DOHH2 (cell line): ENCODE data around the gene GDPD4.

Source experiments
- H3F3A ChIP-seq: fragments of 200-600 bp; sonication (generic), shearing (Covaris generic); 2 replicates; pipeline ENCODE4 v1.6.0; 2016; ENCODE audit warnings: antibody characterized with exemption, mild to moderate bottlenecking; ENCODE audit not compliant: control insufficient read depth, insufficient read depth
- H3K27ac ChIP-seq: fragments of 200-600 bp; sonication (generic); 2 replicates; pipeline ENCODE4 v1.5.1; 2014; ENCODE audit warnings: low read depth, mild to moderate bottlenecking, low read length, moderate library complexity
- H3K27me3 ChIP-seq: fragments of 200-600 bp; sonication (generic); 2 replicates; pipeline ENCODE4 v1.6.1; 2014; ENCODE audit warnings: mild to moderate bottlenecking, low read length, mixed read lengths; ENCODE audit not compliant: control insufficient read depth
- H3K36me3 ChIP-seq: fragments of 200-600 bp; sonication (generic); 2 replicates; pipeline ENCODE4 v1.6.1; 2014; ENCODE audit warnings: mild to moderate bottlenecking, low read length, moderate library complexity, mixed read lengths; ENCODE audit not compliant: control insufficient read depth
- H3K4me1 ChIP-seq: fragments of 200-600 bp; sonication (generic); 2 replicates; pipeline ENCODE4 v1.6.1; 2014; ENCODE audit warnings: mild to moderate bottlenecking, low read length, mixed read lengths; ENCODE audit not compliant: control insufficient read depth
- H3K4me2 ChIP-seq: fragments of 200-600 bp; sonication (generic); 2 replicates; pipeline ENCODE4 v1.6.0; 2014; ENCODE audit warnings: mild to moderate bottlenecking, low read length, moderate library complexity
- H3K4me3 ChIP-seq: fragments of 200-600 bp; sonication (generic); 2 replicates; pipeline ENCODE4 v1.5.1; 2014; ENCODE audit warnings: mild to moderate bottlenecking, low read length, mixed read lengths
- H3K79me2 ChIP-seq: fragments of 200-600 bp; sonication (generic); 2 replicates; pipeline ENCODE4 v1.6.1; 2014; ENCODE audit warnings: mild to moderate bottlenecking, low read length, mixed read lengths; ENCODE audit not compliant: control insufficient read depth
- H3K9me2 ChIP-seq: fragments of 200-600 bp; sonication (generic); replicated peaks from 2 replicates; pipeline ENCODE4 v1.6.1; 2014; ENCODE audit warnings: mild to moderate bottlenecking, low read length, mixed read lengths; ENCODE audit not compliant: control insufficient read depth
- H3K9me3 ChIP-seq: fragments of 200-600 bp; sonication (generic); 2 replicates; pipeline ENCODE4 v1.6.1; 2014; ENCODE audit warnings: antibody characterized with exemption, low read length, mixed read lengths; ENCODE audit not compliant: control insufficient read depth, insufficient read depth
- H4K20me1 ChIP-seq: fragments of 200-600 bp; sonication (generic); 2 replicates; pipeline ENCODE4 v1.6.0; 2014; ENCODE audit warnings: low read depth, mild to moderate bottlenecking, antibody characterized with exemption, low read length, moderate library complexity; ENCODE audit not compliant: control insufficient read depth, insufficient read depth
- EZH2phosphoT487 ChIP-seq: fragments of 200-600 bp; sonication (generic); IDR thresholded peaks from 2 replicates; pipeline ENCODE4 v1.6.1; 2017; ENCODE audit warnings: borderline replicate concordance, mild to moderate bottlenecking, antibody characterized with exemption, low read length, moderate library complexity, mixed read lengths
- TF ChIP-seq, protein P1 (sequence below): fragments of 200-600 bp; sonication (generic); IDR thresholded peaks from one replicate; pipeline ENCODE4 v1.5.1; 2014; ENCODE audit warnings: antibody characterized with exemption, mild to moderate bottlenecking, low read depth, low read length; ENCODE audit not compliant: poor library complexity, severe bottlenecking

GDPD4 gene

DNA sequence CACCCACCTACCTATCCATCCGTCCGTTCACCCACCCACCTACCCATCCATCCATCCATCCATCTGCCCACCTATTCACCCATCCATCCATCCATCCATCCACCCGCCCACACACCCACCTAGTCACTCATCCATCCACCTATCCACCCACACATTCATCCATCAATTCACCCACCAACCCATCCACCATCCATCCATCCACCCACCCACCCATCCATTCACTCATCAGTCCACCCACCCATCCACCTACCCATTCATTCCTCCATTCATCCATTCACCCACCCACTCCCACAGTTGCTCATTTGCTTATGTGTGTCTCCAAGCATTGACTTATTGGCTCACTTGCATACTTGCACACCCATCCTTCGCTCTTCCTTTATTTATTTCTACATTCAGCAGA lies 123.3 kb downstream of the GDPD4 start:
- TF ChIP-seq EZH2phosphoT487 = no peak
- TF ChIP-seq, protein P1, sequence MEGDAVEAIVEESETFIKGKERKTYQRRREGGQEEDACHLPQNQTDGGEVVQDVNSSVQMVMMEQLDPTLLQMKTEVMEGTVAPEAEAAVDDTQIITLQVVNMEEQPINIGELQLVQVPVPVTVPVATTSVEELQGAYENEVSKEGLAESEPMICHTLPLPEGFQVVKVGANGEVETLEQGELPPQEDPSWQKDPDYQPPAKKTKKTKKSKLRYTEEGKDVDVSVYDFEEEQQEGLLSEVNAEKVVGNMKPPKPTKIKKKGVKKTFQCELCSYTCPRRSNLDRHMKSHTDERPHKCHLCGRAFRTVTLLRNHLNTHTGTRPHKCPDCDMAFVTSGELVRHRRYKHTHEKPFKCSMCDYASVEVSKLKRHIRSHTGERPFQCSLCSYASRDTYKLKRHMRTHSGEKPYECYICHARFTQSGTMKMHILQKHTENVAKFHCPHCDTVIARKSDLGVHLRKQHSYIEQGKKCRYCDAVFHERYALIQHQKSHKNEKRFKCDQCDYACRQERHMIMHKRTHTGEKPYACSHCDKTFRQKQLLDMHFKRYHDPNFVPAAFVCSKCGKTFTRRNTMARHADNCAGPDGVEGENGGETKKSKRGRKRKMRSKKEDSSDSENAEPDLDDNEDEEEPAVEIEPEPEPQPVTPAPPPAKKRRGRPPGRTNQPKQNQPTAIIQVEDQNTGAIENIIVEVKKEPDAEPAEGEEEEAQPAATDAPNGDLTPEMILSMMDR = no peak
- H3K79me2 ChIP-seq = no peaks in the 10 kb centered on the region
- peaks cover 10% of the 10 kb centered on the region for H3K4me1 ChIP-seq
- H3K4me2 ChIP-seq = no peak overlapping the region
- H3K9me2 ChIP-seq = no peaks in the 10 kb centered on the region
- H3K27ac ChIP-seq = no peak overlapping the region
- no peak overlapping the region for H3K4me3 ChIP-seq
- no peaks in the 10 kb centered on the region for H3K36me3 ChIP-seq
- no peaks in the 10 kb centered on the region for H3K9me3 ChIP-seq
- no peaks in the 10 kb centered on the region for H3F3A ChIP-seq
- H3K27me3 ChIP-seq = no peaks in the 10 kb centered on the region
- no peaks in the 10 kb centered on the region for H4K20me1 ChIP-seq

DNA sequence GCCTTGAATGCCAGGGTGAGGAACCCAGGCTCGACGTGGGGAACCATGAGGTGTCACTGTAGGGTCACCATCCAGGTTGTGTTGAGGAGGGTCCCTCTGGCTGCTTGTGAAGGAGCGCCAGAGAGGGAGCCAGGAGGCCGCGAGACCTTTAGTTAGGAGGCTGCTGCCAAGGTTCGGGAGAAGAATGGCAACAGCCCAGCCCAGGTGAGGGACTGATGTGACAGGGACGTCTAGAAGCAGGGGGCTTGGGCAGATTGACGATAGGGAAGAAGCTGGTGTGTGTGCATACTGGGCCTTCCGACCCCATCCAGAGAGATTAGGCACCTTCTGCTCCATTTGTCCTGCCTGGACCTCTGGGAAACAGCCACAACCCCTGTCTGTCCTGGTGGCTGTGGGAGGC lies 124.5 kb downstream of the GDPD4 start:
- Histone ChIP-seq H3K4me1 (peaks cover 10% of the 10 kb centered on the region), H3F3A (no peaks in the 10 kb centered on the region), H4K20me1 (no peaks in the 10 kb centered on the region), H3K4me3 (no peak overlapping the region), H3K79me2 (no peaks in the 10 kb centered on the region), H3K9me2 (no peaks in the 10 kb centered on the region), H3K4me2 (no peak overlapping the region), H3K9me3 (no peaks in the 10 kb centered on the region), H3K27me3 (no peaks in the 10 kb centered on the region), H3K36me3 (no peaks in the 10 kb centered on the region), H3K27ac (no peak overlapping the region)
- TF ChIP-seq, protein P1 = no peak
- TF ChIP-seq EZH2phosphoT487 = no peak

DNA sequence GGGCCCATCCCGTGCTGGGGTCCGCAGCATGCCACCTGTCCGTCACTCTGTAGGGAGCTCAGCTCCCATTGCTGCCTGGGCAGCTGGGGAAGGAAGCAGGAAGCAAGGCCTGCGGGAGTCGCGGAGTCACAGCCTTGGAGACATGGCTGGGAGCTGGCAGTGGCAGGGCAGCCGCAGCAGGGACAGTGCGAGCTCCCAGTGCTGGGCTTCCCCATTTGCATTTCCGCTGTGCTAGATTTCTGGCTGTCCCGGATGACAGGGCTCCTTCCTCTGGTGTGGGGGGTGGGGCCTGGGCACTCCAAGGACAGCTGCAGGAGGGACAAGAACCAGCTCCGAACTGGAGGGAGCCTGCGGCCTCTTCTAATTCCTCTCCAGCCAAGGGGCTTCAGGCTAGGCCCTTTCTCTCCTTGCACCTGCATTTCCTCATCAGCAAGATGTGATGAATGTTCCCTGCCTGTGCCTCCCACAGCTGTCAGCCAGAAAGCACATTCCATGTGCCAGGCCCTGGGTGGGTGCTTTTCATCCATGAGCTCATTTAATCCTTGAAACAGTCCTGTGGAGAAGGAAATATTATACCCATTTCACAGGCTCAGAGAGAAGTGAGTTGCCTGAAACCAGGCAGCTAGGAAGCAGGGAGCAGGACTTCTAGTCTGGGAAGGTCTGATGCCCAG lies 125.5 kb downstream of the GDPD4 start:
- Histone ChIP-seq H3K4me3 (no peak overlapping the region), H3K4me1 (peaks cover 10% of the 10 kb centered on the region)
- no peak for TF ChIP-seq EZH2phosphoT487
- TF ChIP-seq, protein P1 = no peak

More for the DNA sequence above, 125.5 kb downstream of the GDPD4 start:
- Histone ChIP-seq H3K36me3 (no peaks in the 10 kb centered on the region), H4K20me1 (no peaks in the 10 kb centered on the region), H3K9me3 (no peaks in the 10 kb centered on the region), H3K79me2 (no peaks in the 10 kb centered on the region), H3F3A (no peaks in the 10 kb centered on the region), H3K4me2 (peak overlapping the region; percentile 36), H3K27me3 (no peaks in the 10 kb centered on the region), H3K9me2 (no peaks in the 10 kb centered on the region), H3K27ac (no peak overlapping the region)
